T-cell (primary cell): ENCODE results near the gene DDX39B. TPM values are rescaled to one million over a fixed set of nuclear protein-coding genes. Genes with fewer than 3 reads are reported as not detected.

ENCODE experiments used
- ATAC-seq, 4 experiments: fragments of 200-7000 bp in 3 of 4; fragments of 150-1000 bp in 1 of 4; cut with Tn5 transposase; replicated peaks in 1 of 4; 1 replicate in 3 of 4; 2 replicates in 1 of 4; pipeline ENCODE4 v1.10.0; 2021; ENCODE audit warnings: moderate library complexity in 3 of 4, mild to moderate bottlenecking in 2 of 4, moderate number of reproducible peaks in 1 of 4
- CTCF ChIA-PET, 2 donors: fragments of 300-600 bp; sonication (Branson Sonifier 250); formaldehyde crosslinking; loops; one replicate each; lab custom pipeline; 2022; ENCODE audit warnings: antibody characterized with exemption in 2 of 2; lab: Charles Lee
- POLR2A ChIA-PET, 2 donors: fragments of 300-600 bp; sonication (Branson Sonifier 250); formaldehyde crosslinking; loops; one replicate each; lab custom pipeline; 2022; ENCODE audit warnings: antibody characterized with exemption in 2 of 2; lab: Charles Lee
- DNase-seq, 35 experiments: peaks; one replicate each; pipeline versions ENCODE4 v3.0.0 to v3.0.0-alpha.2; 2013 to 2023
- H3K27ac ChIP-seq: one replicate; pipeline ENCODE4 v1.5.1; 2013; ENCODE audit warnings: low read length
- H3K27me3 ChIP-seq, 2 experiments: replicated peaks in 1 of 2; 1 replicate in 1 of 2; 2 replicates in 1 of 2; pipeline versions ENCODE4 v1.6.1 to v1.7.0; 2013; ENCODE audit warnings: low read length in 1 of 2, mixed read lengths in 1 of 2; ENCODE audit not compliant: control insufficient read depth in 2 of 2, insufficient read depth in 2 of 2; ENCODE audit errors: extremely low read depth in 1 of 2
- H3K36me3 ChIP-seq, 2 donors: 1 replicate in 1 of 2; 2 replicates in 1 of 2; pipeline versions ENCODE4 v1.6.1 to v1.7.0; 2013; ENCODE audit warnings: low read length in 1 of 2; ENCODE audit not compliant: control insufficient read depth in 2 of 2, insufficient read depth in 1 of 2; ENCODE audit errors: extremely low read depth in 1 of 2
- H3K4me1 ChIP-seq, 2 experiments: 1 replicate in 1 of 2; 2 replicates in 1 of 2; pipeline versions ENCODE4 v1.6.1 to v1.7.0; 2013; ENCODE audit warnings: low read length in 2 of 2, mixed read lengths in 1 of 2; ENCODE audit not compliant: insufficient read depth in 2 of 2, control insufficient read depth in 1 of 2; ENCODE audit errors: extremely low read depth in 1 of 2
- H3K4me3 ChIP-seq, 2 donors: 1 replicate in 1 of 2; 2 replicates in 1 of 2; pipeline versions ENCODE4 v1.5.1 to v1.7.0; 2013; ENCODE audit warnings: mild to moderate bottlenecking in 2 of 2, low read length in 1 of 2, moderate library complexity in 1 of 2; ENCODE audit not compliant: control insufficient read depth in 1 of 2; ENCODE audit errors: extremely low read depth in 1 of 2
- H3K9me3 ChIP-seq: 2 replicates; pipeline ENCODE4 v1.7.0; 2013
- H3K27ac Mint-ChIP-seq, 2 donors: one replicate each; pipeline ENCODE4 v1.8.0; 2020 to 2021; ENCODE audit warnings: mild to moderate bottlenecking in 2 of 2, mixed read lengths in 2 of 2
- H3K27me3 Mint-ChIP-seq, 2 donors: one replicate each; pipeline ENCODE4 v1.8.0; 2021 to 2022; ENCODE audit warnings: mixed read lengths in 2 of 2
- H3K36me3 Mint-ChIP-seq: one replicate; pipeline ENCODE4 v1.8.0; 2021; ENCODE audit warnings: mixed read lengths
- H3K4me1 Mint-ChIP-seq, 3 donors: one replicate each; pipeline ENCODE4 v1.8.0; 2020 to 2022; ENCODE audit warnings: mixed read lengths in 3 of 3, mild to moderate bottlenecking in 1 of 3
- H3K4me3 Mint-ChIP-seq, 3 donors: one replicate each; pipeline ENCODE4 v1.8.0; 2020 to 2022; ENCODE audit warnings: mild to moderate bottlenecking in 3 of 3, mixed read lengths in 3 of 3, moderate library complexity in 3 of 3
- H3K9me3 Mint-ChIP-seq, 3 donors: one replicate each; pipeline ENCODE4 v1.8.0; 2020 to 2022; ENCODE audit warnings: mixed read lengths in 3 of 3
- WGBS: methylation state at CpG from one replicate; pipeline ENCODE4 v1.1.5; 2013; ENCODE audit warnings: missing lambda C conversion rate; ENCODE audit not compliant: insufficient coverage; 5-methylcytosine and 5-hydroxymethylcytosine counted together
- total RNA-seq, 35 experiments: library from RNA in 6 of 35; stranded (reverse) in 6 of 35; fragments of 120-200 nt in 1 of 35; gene quantifications; one replicate each; pipeline versions ENCODE4 v1.2.1 to v1.2.4 and lab custom pipeline; 2013 to 2026

Gene DDX39B
- total RNA-seq, 5 donors from 2014 or later (not counting 1 experiment from before 2014, with no cell fraction given) = 507 to 669 (median 631) TPM

- POLR2A ChIA-PET = interaction anchor here in 1 of 2 donors (0.6 kb wide), 1 partner anchor 78 kb away, joined by 3 read pairs; no protein-coding TSS in a partner anchor
These were observed 1.8 kb upstream of the DDX39B start for GRCh38 chr6:31543639-31544038.

GRCh38 chr6:31541059-31541657, 645 bp downstream of the DDX39B start:
- Histone ChIP-seq H3K4me3 (peak overlapping the region; percentile 87 to 99), H3K4me1 (peaks cover 25 to 42% of the 10 kb centered on the region in 2 experiments), H3K9me3 (no peaks in the 10 kb centered on the region), H3K36me3 (peaks cover 11 to 42% of the 10 kb centered on the region in 2 donors), H3K27me3 (no peaks in the 10 kb centered on the region), H3K27ac (peak overlapping the region; percentile 99)
- 0% methylated on average over 5 of the region's 21 CpGs for WGBS
- Mint-ChIP-seq H3K27ac (peak overlapping the region; percentile 99), H3K4me3 (peak overlapping the region; percentile 96 to 99 (median 97)), H3K36me3 (peaks cover 37% of the 10 kb centered on the region), H3K4me1 (peaks cover 52 to 62% (median 56%) of the 10 kb centered on the region in 3 donors), H3K27me3 (no peaks in the 10 kb centered on the region), H3K9me3 (no peaks in the 10 kb centered on the region)
- POLR2A ChIA-PET = interaction anchor here (0.6 to 1.2 kb wide), 16 partner anchors 9 to 357 kb away, joined by 3 to 5 read pairs (median 3); partner anchors contain the start of genes BAG6 (in 1 of the 2) and MICB (in 1 of the 2)
- peak; percentile 53 to 90 (median 81) for DNase-seq
- CTCF ChIA-PET = interaction anchor here (0.6 to 6.2 kb wide), 15 partner anchors 10 to 824 kb away, joined by 3 to 40 read pairs (median 4); partner anchors contain the start of genes BAG6 (in 1 of the 2), LTA (in 1 of the 2), MDC1 (in 1 of the 2) and MICB (in 1 of the 2)
- ATAC-seq = peak; percentile 29 to 44 (median 38)

More at GRCh38 chr6:31543639-31544038, 1.8 kb upstream of the DDX39B start:
- ATAC-seq (no peak), DNase-seq (no peak)
- no peak overlapping the region for H3K4me3 ChIP-seq
- Mint-ChIP-seq H3K27me3 (no peaks in the 10 kb centered on the region), H3K9me3 (no peaks in the 10 kb centered on the region), H3K27ac (no peak overlapping the region), H3K36me3 (peaks cover 21% of the 10 kb centered on the region), H3K4me3 (peak overlapping the region in 1 of 3 donors; percentile 97), H3K4me1 (peaks cover 58 to 65% (median 60%) of the 10 kb centered on the region in 3 donors)
- peaks cover 8 to 17% of the 10 kb centered on the region in 2 donors for H3K36me3 ChIP-seq
- H3K9me3 ChIP-seq = no peaks in the 10 kb centered on the region
- H3K4me1 ChIP-seq = peaks cover 36 to 56% of the 10 kb centered on the region in 2 experiments
- 100% methylated on average over 5 of the region's 6 CpGs for WGBS
- no peaks in the 10 kb centered on the region for H3K27me3 ChIP-seq
- H3K27ac ChIP-seq = no peak overlapping the region
- CTCF ChIA-PET = interaction anchor here (0.6 to 6.2 kb wide), 5 partner anchors 8 to 1429 kb away, joined by 3 to 40 read pairs (median 4); partner anchors contain the start of gene TNF (in 1 of the 2)

- WGBS = 20% methylated on average over 1 of the region's 4 CpGs
- no peaks in the 10 kb centered on the region for H3K27me3 ChIP-seq
- peaks cover 25 to 40% of the 10 kb centered on the region in 2 experiments for H3K4me1 ChIP-seq
- H3K36me3 ChIP-seq = peaks cover 11 to 47% of the 10 kb centered on the region in 2 donors
- Mint-ChIP-seq H3K27ac (peak overlapping the region; percentile 99), H3K27me3 (no peaks in the 10 kb centered on the region), H3K9me3 (no peaks in the 10 kb centered on the region), H3K36me3 (peaks cover 42% of the 10 kb centered on the region), H3K4me3 (peak overlapping the region; percentile 96 to 99 (median 97)), H3K4me1 (peaks cover 57 to 62% (median 60%) of the 10 kb centered on the region in 3 donors)
- H3K9me3 ChIP-seq = no peaks in the 10 kb centered on the region
- no peak for DNase-seq
- POLR2A ChIA-PET = interaction anchor here in 1 of 2 donors (0.8 to 1.0 kb wide), 2 partner anchors 78 to 141 kb away, joined by 3 read pairs; no protein-coding TSS in a partner anchor
- CTCF ChIA-PET = interaction anchor here (0.8 to 6.2 kb wide), 7 partner anchors 43 to 824 kb away, joined by 3 to 40 read pairs (median 5); partner anchors contain the start of genes BAG6 (in 1 of the 2) and MDC1 (in 1 of the 2)
- peak overlapping the region; percentile 99 for H3K27ac ChIP-seq
- ATAC-seq = no peak
- peak overlapping the region; percentile 87 to 99 for H3K4me3 ChIP-seq
These were observed 1.2 kb downstream of the DDX39B start for GRCh38 chr6:31540640-31541039.

GRCh38 chr6:31538805-31539400, 2.9 kb downstream of the DDX39B start:
- H3K36me3 Mint-ChIP-seq = peaks cover 56% of the 10 kb centered on the region
- H3K4me1 ChIP-seq = peaks cover 25 to 44% of the 10 kb centered on the region in 2 experiments
- CTCF ChIA-PET = interaction anchor here in 1 of 2 donors (0.6 to 6.2 kb wide), 2 partner anchors 48 to 59 kb away, joined by 3 to 40 read pairs; no protein-coding TSS in a partner anchor
- H3K4me3 Mint-ChIP-seq = peak overlapping the region; percentile 96 to 99 (median 97)
- no peaks in the 10 kb centered on the region for H3K9me3 Mint-ChIP-seq
- no peak for ATAC-seq
- H3K27me3 ChIP-seq = no peaks in the 10 kb centered on the region
- peaks cover 11 to 65% of the 10 kb centered on the region in 2 donors for H3K36me3 ChIP-seq
- H3K4me1 Mint-ChIP-seq = peaks cover 61 to 64% (median 62%) of the 10 kb centered on the region in 3 donors
- no peaks in the 10 kb centered on the region for H3K9me3 ChIP-seq
- peak overlapping the region; percentile 99 for H3K27ac ChIP-seq
- no peaks in the 10 kb centered on the region for H3K27me3 Mint-ChIP-seq
- peak in 2 of 35 experiments; percentile 17 to 23 for DNase-seq
- H3K4me3 ChIP-seq = no peak overlapping the region
- POLR2A ChIA-PET = interaction anchor here (0.5 to 1.1 kb wide), 2 partner anchors 11 to 42 kb away, joined by 3 to 5 read pairs; no protein-coding TSS in a partner anchor
- peak overlapping the region; percentile 99 for H3K27ac Mint-ChIP-seq
- WGBS = 0% methylated on average over 1 of the region's 6 CpGs

- ATAC-seq (no peak), DNase-seq (no peak)
- Mint-ChIP-seq H3K4me1 (peaks cover 48 to 53% (median 52%) of the 10 kb centered on the region in 3 donors), H3K27me3 (no peaks in the 10 kb centered on the region), H3K4me3 (no peak overlapping the region), H3K36me3 (peaks cover 75% of the 10 kb centered on the region), H3K9me3 (no peaks in the 10 kb centered on the region), H3K27ac (no peak overlapping the region)
- Histone ChIP-seq H3K36me3 (peaks cover 16 to 96% of the 10 kb centered on the region in 2 donors), H3K9me3 (no peaks in the 10 kb centered on the region), H3K4me1 (peaks cover 21 to 30% of the 10 kb centered on the region in 2 experiments), H3K27ac (no peak overlapping the region), H3K27me3 (no peaks in the 10 kb centered on the region), H3K4me3 (no peak overlapping the region)
- CTCF ChIA-PET = no interaction called here
- no CpG with 5 or more reads among the region's 2 CpGs for WGBS
- POLR2A ChIA-PET = interaction anchor here in 1 of 2 donors (0.6 kb wide), 2 partner anchors 104 to 622 kb away, joined by 3 to 5 read pairs; no protein-coding TSS in a partner anchor
These were observed 6.1 kb downstream of the DDX39B start for GRCh38 chr6:31535538-31536324.
